NCI-H2196 treated with DMSO at 0.1 percent for 48 hours (cell line): ENCODE data around the gene TMEM164.
"Not testable (repeated sequence)": the region's sequence is repeated elsewhere in the genome, so short reads cannot be mapped to it uniquely, and the experiment has no call there.

Experiments
- DNase-seq: peaks from one replicate; lab custom pipeline; 2025; ENCODE audit not compliant: unreplicated experiment; lab: John Stamatoyannopoulos, UW

TMEM164 gene

DNA sequence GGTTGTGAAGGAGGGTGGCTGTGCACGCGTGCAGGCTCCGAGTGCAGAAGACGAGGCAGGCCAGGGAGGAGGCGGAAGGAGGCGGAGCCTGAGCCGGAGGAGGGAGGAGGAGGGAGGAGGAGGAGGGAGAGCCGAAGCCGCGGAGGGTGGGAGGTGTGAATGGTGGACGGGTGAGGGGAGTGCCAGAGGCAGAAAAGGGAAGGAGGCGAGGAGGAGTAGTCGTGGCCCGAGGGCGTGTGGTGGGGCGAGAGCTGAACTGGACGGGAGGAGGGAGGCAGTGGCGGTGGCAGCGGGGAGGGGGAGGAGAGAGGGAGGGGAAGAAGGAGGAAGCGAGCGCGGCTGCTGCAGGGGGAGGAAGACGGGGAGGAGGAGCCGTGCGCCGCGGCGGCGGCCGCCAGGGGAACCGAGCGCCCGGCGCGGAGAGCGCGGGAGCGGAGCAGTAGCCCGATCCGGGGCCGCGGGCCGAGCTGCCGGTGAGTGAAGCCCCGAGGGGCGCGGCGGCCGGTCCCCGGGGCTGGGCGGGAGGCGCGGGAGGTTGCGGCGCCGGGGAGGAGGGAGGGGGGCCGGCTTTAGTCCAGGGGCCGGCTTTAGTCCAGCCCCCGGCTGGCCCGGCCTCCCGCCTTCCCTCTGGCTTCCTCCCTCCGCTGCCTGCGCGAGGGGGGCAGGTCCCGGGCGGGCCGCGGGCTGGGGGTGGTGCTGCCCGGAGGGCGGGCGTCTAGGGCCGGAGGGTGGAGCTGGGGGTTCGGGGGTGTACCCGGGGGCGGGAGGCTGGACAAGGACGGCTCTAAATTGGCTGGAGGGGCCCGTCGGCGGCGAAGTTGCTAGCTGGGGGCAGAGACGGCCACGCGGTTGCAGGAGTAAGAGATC lies at the start of gene TMEM164:
TSS of gene TMEM164 (plus strand) at position 815 of the 867 bp plus-strand sequence. CDS start 661 bp downstream, outside the sequence.
- peak; percentile 63 for DNase-seq

DNA sequence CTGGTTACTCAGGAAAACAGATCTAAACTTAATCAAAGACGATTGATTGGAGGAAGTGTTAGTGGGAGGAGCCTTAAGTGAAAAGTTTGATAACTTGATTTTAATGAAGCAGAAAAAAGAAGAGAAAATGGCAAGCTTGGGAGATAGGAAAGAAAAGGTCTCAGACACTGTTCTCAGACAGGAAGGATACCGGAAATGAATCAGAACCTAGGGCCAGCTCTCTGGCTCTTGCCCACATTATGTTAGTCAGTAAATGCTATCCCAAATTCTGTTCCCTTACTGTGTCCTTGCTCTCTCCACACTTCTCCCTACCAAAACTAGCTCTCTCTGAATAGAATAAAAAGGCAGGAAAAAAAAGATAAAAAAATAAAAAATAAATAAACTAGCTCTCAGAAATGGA lies 48.6 kb upstream of the TMEM164 start:
- no peak for DNase-seq

DNA sequence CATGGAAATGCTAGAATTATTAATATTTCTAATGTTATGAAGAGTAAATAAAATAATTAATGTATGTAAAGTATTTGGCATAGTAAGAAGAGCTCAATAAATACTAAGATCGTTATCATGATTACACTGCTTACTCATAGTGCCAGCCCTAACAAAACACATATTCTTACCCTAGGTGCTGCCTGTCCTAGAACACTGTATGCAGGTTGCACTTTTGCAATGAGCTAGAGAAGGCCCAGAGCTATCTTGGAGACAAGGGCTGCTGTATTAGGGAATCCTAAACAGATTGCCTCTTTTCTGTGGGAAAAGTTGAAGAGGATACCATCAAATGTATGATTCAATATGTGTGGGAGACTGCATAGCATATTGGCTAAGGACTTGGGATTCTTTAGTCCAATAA lies 48.0 kb upstream of the TMEM164 start:
- DNase-seq: no peak

DNA sequence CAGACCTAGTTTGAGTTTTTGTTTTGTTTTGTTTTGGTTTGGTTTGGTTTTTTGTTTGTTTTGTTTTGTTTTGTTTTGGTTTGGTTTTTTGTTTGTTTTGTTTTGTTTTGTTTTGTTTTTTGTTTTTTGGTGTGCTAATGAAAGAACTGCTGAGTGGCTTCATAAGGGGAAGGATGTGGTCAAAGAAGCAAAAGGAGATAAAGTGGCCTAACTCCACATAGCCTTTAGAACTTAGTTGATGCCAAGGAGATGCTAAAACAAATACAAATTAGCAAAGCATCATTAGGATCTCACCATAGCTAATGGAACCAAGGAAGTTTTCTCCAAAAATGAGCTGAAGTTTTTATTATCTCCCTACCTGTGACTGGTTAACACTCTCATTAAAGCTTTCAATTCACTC lies 44.6 kb upstream of the TMEM164 start:
- no peak for DNase-seq

DNA sequence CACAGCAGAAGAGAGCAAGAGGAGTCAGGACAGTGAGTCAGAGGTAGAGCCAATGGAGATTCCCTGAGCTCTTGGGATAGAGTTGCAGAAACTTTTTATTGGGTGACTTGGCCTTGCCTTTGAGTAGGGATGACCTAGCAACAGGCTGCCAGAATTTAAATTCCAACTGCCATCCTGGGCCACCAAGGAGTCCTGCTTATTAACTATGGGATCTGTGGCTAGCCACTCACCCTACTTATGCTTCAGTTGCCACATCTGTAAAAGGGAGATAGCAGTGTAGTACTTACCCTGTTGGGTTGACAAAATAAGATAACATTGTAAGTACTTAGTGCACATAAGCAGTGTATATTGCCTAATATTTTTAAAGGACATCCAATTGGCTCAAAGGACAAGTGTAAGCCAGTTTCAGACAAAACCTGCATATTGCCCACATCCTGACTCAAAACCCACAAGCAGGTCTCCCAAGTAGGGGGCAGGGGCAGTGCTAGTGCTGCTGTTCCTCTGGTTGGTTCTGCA lies 43.5 kb upstream of the TMEM164 start:
- DNase-seq: no peak

DNA sequence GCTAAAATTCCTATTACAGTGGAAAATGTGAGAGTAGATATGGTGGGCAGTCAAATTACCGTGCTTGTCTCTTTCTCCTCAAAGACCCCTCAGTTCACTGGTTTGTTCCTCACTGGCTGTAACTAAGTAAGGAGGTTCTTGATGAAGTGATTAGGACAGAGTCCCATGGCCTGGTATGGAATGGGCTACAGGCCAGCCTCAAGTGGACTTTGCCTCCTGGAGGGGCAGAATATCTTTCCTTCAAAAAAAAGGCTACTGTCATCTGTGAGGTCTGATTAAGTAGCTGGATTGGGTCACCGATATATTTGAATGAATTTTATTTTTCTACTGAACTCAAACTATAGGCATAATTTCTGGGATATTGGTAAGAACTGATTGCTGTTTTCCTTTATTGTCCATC lies 38.5 kb upstream of the TMEM164 start:
- DNase-seq: no peak

DNA sequence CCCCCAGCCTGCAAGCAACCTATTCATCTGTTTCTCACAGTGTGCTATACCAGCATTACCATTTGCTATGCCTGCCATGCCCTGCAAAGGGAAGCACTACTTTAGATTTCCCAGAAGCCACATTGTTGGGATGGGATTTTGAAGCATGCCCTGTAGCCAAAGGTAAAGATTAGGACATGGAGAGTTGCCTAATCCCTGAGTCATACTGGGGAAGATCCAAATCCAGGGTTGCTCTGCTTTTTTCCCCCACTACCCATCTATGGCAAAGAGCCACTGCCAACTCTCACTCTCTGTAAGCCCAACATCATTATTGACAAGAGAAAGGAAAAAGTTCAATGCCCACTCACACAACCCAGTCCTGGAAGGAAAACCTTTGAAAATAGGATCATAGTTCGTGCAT lies 36.7 kb upstream of the TMEM164 start:
- no peak for DNase-seq

DNA sequence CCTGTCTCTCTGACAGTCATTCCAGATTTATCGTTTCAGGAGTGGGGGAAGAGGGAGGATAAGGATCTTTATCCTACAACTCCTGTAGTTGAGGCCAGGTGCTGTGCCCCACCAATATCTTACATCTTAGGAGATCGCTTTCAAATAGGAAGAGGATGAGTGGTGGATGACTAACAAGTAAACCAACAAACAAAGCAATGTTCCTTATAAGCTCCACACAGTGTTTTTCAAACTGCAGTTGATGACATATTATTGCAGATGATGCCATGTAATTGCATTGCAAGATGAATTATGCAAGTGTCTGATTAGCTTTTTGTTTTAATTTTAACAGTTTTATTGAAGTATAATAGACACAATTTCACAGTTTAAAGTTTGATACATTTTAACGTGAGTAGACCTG lies 35.8 kb upstream of the TMEM164 start:
- DNase-seq: no peak

DNA sequence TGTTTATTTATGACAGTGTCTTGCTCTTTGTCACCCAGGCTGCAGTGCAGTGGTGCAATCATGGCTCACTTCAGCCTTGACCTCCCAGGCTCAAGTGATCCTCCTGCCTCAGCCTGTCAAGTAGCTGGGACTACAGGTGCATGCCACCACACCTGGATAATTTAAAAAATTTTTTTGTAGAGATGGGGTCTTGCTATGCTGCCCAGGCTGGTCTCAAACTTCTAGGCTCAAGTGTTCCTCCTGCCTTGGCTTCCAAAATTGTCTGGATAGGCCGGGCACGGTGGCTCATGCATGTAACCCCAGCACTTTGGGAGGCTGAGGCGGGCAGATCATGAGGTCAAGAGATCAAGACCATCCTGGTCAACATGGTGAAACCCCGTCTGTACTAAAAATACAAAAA lies 32.1 kb upstream of the TMEM164 start:
- DNase-seq: not testable (repeated sequence)

DNA sequence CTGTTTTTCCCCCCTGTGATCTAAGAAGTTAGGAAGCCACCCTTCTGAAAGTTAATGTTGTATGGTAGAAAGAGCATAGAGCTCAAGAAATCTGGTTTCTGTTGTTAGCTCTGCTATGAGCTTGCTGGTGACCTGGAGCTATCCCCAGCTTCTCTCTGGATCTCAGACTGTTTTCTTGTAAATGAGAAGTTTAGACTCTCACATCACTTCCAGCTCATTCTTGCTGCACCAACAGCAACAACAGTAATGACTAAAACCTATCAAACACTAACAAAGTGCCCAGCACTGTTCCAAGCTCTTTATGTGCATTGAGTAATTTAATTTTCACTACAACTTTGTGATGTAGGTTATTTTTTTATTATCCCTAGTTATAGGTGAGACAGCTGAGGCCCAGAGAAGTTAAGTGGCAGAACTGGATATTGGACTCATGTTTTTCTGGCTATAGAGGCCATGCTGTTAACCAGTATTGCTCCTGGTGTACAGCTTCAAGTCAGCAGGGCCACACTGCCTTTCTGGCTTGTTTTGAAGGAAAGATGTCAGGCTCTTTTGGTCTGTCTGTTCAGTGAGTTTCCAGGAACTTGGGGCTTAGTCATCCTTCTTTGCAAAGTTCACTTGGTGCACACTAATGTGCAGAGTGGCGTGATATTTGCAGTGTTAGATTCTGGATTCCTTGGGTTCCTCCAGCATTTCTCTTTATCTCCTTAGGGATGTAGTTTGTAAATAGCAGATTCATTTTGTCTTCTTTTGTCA lies 27.8 kb upstream of the TMEM164 start:
- DNase-seq: no peak

DNA sequence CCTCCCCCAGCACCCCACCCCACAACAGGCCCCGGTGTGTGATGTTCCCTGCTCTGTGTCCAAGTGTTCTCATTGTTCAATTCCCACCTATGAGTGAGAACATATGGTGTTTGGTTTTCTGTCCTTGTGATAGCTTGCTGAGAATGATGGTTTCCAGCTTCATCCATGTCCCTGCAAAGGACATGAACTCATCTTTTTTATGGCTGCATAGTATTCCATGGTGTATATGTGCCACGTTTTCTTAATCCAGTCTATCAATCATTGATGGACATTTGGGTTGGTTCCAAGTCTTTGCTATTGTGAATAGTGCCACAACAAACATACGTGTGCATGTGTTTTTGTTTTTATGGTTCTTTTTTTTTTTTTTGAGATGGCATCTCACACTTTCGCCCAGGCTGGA lies 17.7 kb upstream of the TMEM164 start:
- DNase-seq: not testable (repeated sequence)

DNA sequence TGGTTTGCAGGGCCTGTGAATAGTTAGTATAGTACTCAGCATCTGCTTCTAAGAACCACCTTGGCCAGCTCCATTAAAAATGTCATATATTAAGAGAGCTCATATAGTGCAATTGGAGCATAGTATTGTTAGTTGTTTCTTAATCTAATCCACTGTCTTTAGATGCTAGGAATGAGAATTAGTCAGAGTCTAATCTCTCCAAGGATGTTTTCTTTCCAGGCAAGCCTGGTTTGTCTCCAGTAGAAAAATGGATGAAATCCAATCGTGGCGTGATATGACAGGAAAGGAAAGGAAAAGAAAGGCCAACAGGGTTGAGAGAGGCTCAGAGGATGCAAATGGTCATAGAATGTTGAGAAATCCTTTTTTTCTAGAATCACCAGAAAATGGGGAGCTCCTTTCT lies 15.0 kb upstream of the TMEM164 start:
- no peak for DNase-seq

DNA sequence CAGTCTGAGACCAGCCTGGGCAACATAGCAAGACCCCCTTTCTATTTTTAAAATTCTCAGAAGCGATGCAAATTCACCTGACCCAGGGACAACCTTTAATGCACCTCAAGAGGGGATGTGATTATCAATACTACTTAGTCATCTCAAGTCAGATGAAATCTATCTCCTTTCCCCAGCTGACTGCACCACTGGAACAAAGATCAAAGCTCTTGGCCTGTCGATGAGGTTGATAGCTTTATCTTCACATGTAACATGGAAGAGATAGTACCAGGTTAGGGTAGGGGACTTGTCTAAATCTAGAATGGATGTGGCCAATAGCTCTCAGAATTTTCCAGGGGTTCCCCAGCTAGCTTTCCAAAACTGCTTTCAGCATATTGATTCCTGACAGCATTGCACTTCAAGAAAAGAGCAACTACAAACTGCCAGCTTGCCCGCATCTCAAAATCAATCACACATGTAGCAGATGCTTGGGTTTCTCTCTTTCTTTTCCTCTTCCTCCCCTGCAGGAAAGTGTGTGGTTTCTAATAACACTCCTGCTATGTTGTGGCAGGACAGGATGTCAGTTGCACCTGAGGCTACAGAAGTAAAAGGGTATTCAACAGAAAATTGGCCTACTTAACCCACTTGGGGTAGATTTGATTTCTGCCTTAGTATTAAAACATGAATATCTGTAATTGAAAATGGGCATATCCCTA lies 12.2 kb upstream of the TMEM164 start:
- no peak for DNase-seq

DNA sequence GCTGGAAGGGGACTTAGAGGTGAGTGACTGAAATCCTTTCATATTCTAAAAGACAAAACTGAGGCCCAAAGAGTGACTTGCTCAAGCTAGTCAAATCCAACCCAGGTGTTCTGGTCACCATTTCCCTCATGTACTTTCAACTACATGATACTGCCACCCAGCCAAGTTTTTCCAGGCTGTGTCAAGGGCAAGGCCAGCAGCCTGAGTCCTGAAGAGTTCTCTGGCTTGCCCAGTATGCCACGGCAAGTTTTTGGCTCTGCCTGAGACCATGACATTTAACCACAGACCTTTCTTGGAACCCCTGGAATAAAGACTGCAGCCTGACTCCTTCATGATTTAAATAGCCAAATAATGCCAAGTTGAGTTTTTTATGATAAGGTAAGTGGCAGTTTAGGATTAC lies 10.7 kb upstream of the TMEM164 start:
- no peak for DNase-seq

DNA sequence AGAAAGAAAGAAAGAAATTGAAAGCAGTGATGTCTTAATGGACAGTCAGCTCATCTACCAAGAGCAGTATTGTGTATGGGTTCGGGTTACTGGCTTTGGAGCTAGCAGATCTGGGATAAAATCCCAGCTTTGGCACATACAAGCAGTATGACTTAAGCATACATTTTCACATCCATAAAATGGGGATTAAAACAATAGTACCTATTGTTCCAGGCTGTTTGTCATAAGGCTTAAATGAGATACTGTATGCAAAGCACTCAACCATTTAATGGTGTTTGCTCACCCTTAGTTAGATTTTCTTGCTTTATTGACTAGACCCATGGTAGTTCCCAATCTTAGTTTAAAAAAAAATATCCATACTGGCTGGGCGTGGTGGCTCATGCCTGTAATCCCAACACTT lies 7.8 kb upstream of the TMEM164 start:
- DNase-seq: no peak

DNA sequence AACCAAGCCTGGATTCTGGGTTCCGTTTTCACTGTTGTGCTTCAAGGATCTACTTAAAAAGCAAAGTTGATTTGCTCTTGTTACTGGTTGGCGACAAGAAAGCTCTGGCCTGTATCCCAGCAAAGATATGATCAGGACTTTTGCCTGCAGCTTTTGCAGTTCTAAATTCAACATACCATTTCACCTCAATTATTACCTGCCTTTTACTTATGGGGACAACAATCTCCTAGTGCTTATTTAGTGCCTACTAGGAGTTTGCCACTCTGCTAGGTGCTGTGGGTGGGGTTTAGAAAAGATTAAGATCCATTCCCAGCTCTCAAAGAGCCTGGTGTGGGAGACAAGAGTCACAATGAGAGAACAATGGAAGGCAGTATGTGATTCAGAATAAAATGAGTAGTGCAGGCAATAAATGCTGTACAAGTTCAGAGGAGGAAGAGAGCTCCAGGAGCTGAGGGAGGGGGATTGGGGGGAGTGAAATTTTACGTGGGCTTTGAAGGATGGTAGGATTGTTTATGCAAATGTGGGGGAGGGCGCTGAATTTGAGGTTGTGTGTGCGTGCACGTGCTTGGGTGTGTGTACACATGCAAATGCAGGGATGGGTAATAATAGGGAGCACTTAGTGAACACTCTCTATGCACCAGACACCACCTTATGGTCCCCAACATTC lies 5.0 kb upstream of the TMEM164 start:
- no peak for DNase-seq

DNA sequence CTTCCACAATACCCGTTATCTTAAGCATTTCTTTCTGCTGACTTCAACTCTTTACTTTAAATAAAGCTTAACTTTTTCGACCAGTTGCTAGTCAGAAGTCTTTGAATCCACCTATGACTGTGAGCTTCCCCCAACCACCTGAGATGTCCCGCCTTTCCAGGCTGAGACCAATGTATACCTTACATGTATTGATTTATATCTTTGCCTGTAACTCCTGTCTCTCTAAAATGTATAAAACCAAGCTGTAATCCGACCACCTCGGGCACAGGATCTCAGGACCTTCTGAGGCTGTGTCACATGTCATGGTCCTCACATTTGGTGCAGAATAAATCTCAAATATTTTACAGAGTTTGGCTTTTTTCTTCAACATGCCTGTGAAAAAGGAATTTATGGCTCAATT lies 2.9 kb upstream of the TMEM164 start:
- DNase-seq: no peak

DNA sequence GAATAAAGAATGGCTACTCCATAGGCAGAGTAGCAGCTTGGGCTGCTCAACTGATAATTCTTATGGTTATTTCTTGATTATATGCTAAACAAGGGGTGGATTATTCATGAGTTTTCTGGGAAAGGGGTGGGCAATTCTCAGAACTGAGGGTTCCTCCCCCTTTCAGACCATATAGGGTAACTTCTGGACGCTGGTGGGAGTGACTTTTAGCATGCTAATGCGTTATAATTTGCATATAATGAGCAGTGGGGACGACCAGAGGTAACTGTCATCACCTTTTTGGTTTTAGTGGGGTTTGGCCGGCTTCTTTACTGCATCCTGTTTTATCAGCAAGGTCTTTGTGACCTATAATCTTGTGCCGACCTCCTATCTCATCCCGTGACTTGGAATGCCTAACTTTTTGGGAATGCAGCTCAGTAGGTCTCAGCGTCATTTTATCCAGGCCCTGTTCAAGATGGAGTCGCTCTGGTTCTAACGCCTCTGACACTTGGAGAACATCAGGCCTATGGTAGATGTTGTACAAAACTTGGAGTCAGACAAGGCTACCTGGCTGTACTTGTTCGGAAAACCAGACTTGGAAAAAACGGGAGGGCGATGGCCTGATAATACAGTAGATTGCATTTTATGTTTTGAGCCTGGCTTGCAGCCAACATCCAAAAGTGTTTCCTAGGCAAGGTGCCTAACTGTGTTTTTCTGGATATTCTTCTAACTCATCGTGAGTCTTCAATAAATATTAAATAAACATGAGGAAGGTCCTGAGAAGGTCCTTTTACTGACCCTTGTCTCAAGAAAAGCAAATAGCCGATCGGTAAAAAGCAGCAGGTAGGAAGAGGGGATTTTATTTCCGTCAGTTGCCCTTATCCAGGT lies 1.8 kb upstream of the TMEM164 start:
- DNase-seq: no peak

DNA sequence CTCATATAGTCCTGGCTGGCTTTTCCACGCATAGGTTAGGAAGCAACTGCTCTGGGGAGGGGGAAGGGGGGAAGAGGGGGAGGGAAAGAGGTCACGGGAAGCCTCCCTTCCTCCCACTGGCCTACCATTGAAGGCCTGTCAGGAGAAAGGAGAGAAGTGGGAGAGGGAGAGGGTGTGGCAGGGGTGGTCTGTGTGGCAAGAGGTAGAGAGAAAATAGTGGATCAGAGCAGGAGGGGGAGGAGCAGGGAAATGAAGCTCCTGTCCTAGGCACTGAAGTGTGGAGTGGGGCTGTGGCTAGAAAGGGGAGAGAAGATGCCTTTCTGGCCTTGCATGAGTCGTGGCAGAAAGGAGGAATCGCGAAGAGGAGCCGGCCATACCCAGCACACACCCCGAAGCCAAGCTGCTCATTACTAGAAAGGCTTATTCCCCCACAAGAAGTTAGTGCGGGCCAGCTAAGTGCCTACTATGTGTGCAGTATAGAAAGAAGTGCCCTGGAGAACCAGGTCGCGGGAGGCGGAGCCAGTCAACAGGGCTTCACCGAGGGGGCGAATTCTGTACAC lies 1.1 kb upstream of the TMEM164 start:
- DNase-seq: no peak
